Prostate gland (tissue), 2 donors: Measurements from ENCODE around the gene RABL2B. TPM values are rescaled to one million over a fixed set of nuclear protein-coding genes. Genes with fewer than 3 reads are reported as not detected.

Experiments
- DNase-seq: peaks from one replicate; pipeline ENCODE4 v3.0.0-alpha.2; 2019; ENCODE audit warnings: low spot score
- H3K27ac ChIP-seq, 2 donors: fragments of 200-600 bp; sonication (generic); 2 replicates each; pipeline ENCODE4 v1.5.1; 2017 to 2019
- H3K27me3 ChIP-seq: fragments of 200-600 bp; sonication (generic); replicated peaks from 2 replicates; pipeline ENCODE4 v1.5.1; 2019; ENCODE audit not compliant: insufficient read depth
- H3K36me3 ChIP-seq, 2 donors: fragments of 200-600 bp; sonication (generic); 1 replicate in 1 of 2; 2 replicates in 1 of 2; pipeline versions ENCODE4 v1.5.1 to v1.8.1; 2017 to 2019
- H3K4me1 ChIP-seq: fragments of 200-600 bp; sonication (generic); replicated peaks from 2 replicates; pipeline ENCODE4 v1.5.1; 2019
- H3K4me3 ChIP-seq, 2 donors: fragments of 200-600 bp; sonication (generic); 2 replicates each; pipeline ENCODE4 v1.5.1; 2017 to 2019
- H3K9me3 ChIP-seq: fragments of 200-600 bp; sonication (generic); 2 replicates; pipeline ENCODE4 v1.5.1; 2017
- CTCF ChIP-seq, 4 experiments: fragments of 200-600 bp in 2 of 4; fragments of 450-650 bp in 2 of 4; sonication (generic) in 2 of 4; IDR thresholded peaks; 1 replicate in 3 of 4; 2 replicates in 1 of 4; pipeline ENCODE4 v1.5.1; 2016 to 2019; ENCODE audit warnings: antibody characterized with exemption in 4 of 4, mild to moderate bottlenecking in 2 of 4, moderate library complexity in 2 of 4
- POLR2A ChIP-seq: fragments of 450-650 bp; IDR thresholded peaks from one replicate; pipeline ENCODE4 v1.6.1; 2016; ENCODE audit warnings: antibody characterized with exemption, mild to moderate bottlenecking
- POLR2AphosphoS5 ChIP-seq: sonication (generic); formaldehyde crosslinking; IDR thresholded peaks from one replicate; pipeline ENCODE4 v1.6.1; 2017; ENCODE audit warnings: antibody characterized with exemption
- WGBS: methylation state at CpG from one replicate; pipeline ENCODE4 v1.1.5; 2018; 5-methylcytosine and 5-hydroxymethylcytosine counted together
- intact Hi-C: fragments of 100-400 bp; cut with DNase I; formaldehyde crosslinking; loops from one replicate; pipeline ENCODE4 v1.14.2; 2022
- total RNA-seq, 2 donors: library from RNA; depleted of rRNA; stranded (reverse); fragments of >200 nt; gene quantifications; one replicate each; pipeline ENCODE4 v1.1.0, GENCODE V29; 2016

Gene RABL2B
- total RNA-seq, 2 donors from 2014 or later: 23.0 to 31.7 TPM

GRCh38 chr22:50727678-50728522 lies 55.5 kb downstream of the RABL2B start:
- Histone ChIP-seq H3K4me3 (no peak overlapping the region), H3K4me1 (no peaks in the 10 kb centered on the region), H3K27me3 (no peaks in the 10 kb centered on the region), H3K27ac (no peak overlapping the region), H3K36me3 (no peaks in the 10 kb centered on the region), H3K9me3 (no peaks in the 10 kb centered on the region)
- 84% methylated on average over 23 of the region's 23 CpGs for WGBS
- no peak for DNase-seq
- TF ChIP-seq POLR2A: no peak
- TF ChIP-seq CTCF (IDR thresholded peaks at IDR 0.05): no peak
- TF ChIP-seq POLR2AphosphoS5: no peak
- intact Hi-C loops: no loop called here

GRCh38 chr22:50726643-50727340 lies 56.6 kb downstream of the RABL2B start:
- TF ChIP-seq CTCF (IDR thresholded peaks at IDR 0.05): no peak
- no peak for TF ChIP-seq POLR2A
- TF ChIP-seq POLR2AphosphoS5: no peak
- Histone ChIP-seq H3K27ac (no peak overlapping the region), H3K27me3 (no peaks in the 10 kb centered on the region), H3K4me3 (no peak overlapping the region), H3K36me3 (no peaks in the 10 kb centered on the region), H3K9me3 (no peaks in the 10 kb centered on the region), H3K4me1 (no peaks in the 10 kb centered on the region)
- intact Hi-C loops: no loop called here
- 90% methylated on average over 14 of the region's 14 CpGs for WGBS
- DNase-seq: no peak

- Histone ChIP-seq H3K27me3 (no peaks in the 10 kb centered on the region), H3K36me3 (no peaks in the 10 kb centered on the region), H3K27ac (no peak overlapping the region), H3K9me3 (no peaks in the 10 kb centered on the region), H3K4me3 (no peak overlapping the region), H3K4me1 (no peaks in the 10 kb centered on the region)
- DNase-seq: no peak
- TF ChIP-seq POLR2A: no peak
- no peak for TF ChIP-seq CTCF (IDR thresholded peaks at IDR 0.05)
- no peak for TF ChIP-seq POLR2AphosphoS5
- WGBS: 95% methylated on average over 7 of the region's 7 CpGs
- intact Hi-C loops: no loop called here
Observed at GRCh38 chr22:50725597-50725996, 57.8 kb downstream of the RABL2B start.

GRCh38 chr22:50724616-50725015 lies 58.8 kb downstream of the RABL2B start:
- Histone ChIP-seq H3K9me3 (no peaks in the 10 kb centered on the region), H3K27me3 (no peaks in the 10 kb centered on the region), H3K27ac (no peak overlapping the region), H3K4me3 (no peak overlapping the region), H3K36me3 (no peaks in the 10 kb centered on the region), H3K4me1 (no peaks in the 10 kb centered on the region)
- intact Hi-C loops: no loop called here
- no peak for TF ChIP-seq POLR2AphosphoS5
- no peak for TF ChIP-seq CTCF (IDR thresholded peaks at IDR 0.05)
- TF ChIP-seq POLR2A: no peak
- no peak for DNase-seq
- 89% methylated on average over 8 of the region's 8 CpGs for whole genome bisulfite sequencing
